Thyroid gland (tissue), 4 donors: ENCODE measurements around the gene LCN2. TPM values are rescaled to one million over a fixed set of nuclear protein-coding genes. Genes with fewer than 3 reads are reported as not detected.

Experiments
- DNase-seq, 2 donors: peaks; one replicate each; pipeline ENCODE4 v3.0.0-alpha.2; 2019
- H3K27ac ChIP-seq, 3 donors: fragments of 200-600 bp; sonication (generic); 1 replicate in 2 of 3; 2 replicates in 1 of 3; pipeline ENCODE4 v1.5.1; 2016 to 2019; ENCODE audit warnings: mild to moderate bottlenecking in 1 of 3, moderate library complexity in 1 of 3
- H3K27me3 ChIP-seq: fragments of 200-600 bp; sonication (generic); one replicate; pipeline ENCODE4 v1.5.1; 2019
- H3K36me3 ChIP-seq, 2 donors: fragments of 200-600 bp; sonication (generic); one replicate each; pipeline ENCODE4 v1.5.1; 2016 to 2019
- H3K4me1 ChIP-seq, 2 donors: fragments of 200-600 bp; sonication (generic); one replicate each; pipeline ENCODE4 v1.5.1; 2017 to 2019
- H3K4me3 ChIP-seq, 3 donors: fragments of 200-600 bp; sonication (generic); replicated peaks in 1 of 3; 1 replicate in 2 of 3; 2 replicates in 1 of 3; pipeline ENCODE4 v1.5.1; 2016; ENCODE audit warnings: mild to moderate bottlenecking in 1 of 3
- H3K9me3 ChIP-seq: fragments of 200-600 bp; sonication (generic); one replicate; pipeline ENCODE4 v1.5.1; 2017
- CTCF ChIP-seq, 6 experiments: fragments of 200-600 bp in 3 of 6; fragments of 450-650 bp in 3 of 6; sonication (generic) in 3 of 6; IDR thresholded peaks; one replicate each; pipeline ENCODE4 v1.5.1; 2016 to 2019; ENCODE audit warnings: antibody characterized with exemption in 6 of 6, mild to moderate bottlenecking in 2 of 6, inconsistent platforms in 1 of 6, moderate library complexity in 1 of 6
- POLR2A ChIP-seq, 2 donors: fragments of 450-650 bp; IDR thresholded peaks; one replicate each; pipeline ENCODE4 v1.6.1; 2017; ENCODE audit warnings: antibody characterized with exemption in 2 of 2, mild to moderate bottlenecking in 2 of 2, moderate library complexity in 1 of 2
- WGBS, 2 donors: methylation state at CpG; one replicate each; pipeline ENCODE4 v1.1.5; 2017; 5-methylcytosine and 5-hydroxymethylcytosine counted together
- intact Hi-C: fragments of 100-400 bp; cut with DNase I; formaldehyde crosslinking; loops from one replicate; pipeline ENCODE4 v1.15.1; 2023
- total RNA-seq, 4 donors: library from RNA; depleted of rRNA; stranded (reverse); fragments of >200 nt; gene quantifications; one replicate each; pipeline ENCODE4 v1.2.3, GENCODE V29; 2016

Gene LCN2
- total RNA-seq, 4 donors from 2014 or later = 0.45 to 10.6 (median 2.5) TPM

DNA sequence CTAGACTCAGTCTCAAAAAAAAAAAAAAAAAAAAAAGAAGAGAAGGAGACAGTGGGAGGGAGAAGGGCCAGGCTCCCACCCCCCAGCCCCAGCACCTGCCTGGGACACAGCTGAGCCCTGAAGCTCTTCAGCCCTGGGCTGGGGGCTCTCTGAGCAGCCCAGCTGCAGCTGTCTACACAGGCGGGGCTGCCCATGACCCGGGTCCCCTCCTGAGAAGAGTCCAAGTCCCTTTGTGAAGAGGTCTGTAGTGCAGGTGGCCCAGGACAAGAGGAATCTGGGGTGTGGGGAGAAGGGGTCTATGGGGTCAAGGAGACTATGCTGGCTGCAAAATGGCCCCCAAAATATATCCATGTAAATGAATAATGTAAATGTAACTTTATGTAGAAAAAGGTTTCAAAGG is 6.7 kb upstream of the LCN2 start:
- no peak for DNase-seq
- 77 to 92% methylated on average over 2 of the region's 2 CpGs for WGBS, 2 donors
- TF ChIP-seq CTCF (IDR thresholded peaks at IDR 0.05) (no peak), POLR2A (IDR thresholded peaks at IDR 0.05) (no peak)
- Histone ChIP-seq H3K27ac (no peak overlapping the region), H3K4me3 (no peak overlapping the region), H3K27me3 (no peaks in the 10 kb centered on the region), H3K4me1 (peaks cover 7 to 14% of the 10 kb centered on the region in 2 donors), H3K9me3 (no peaks in the 10 kb centered on the region), H3K36me3 (no peaks in the 10 kb centered on the region)
- intact Hi-C loops = no loop called here

DNA sequence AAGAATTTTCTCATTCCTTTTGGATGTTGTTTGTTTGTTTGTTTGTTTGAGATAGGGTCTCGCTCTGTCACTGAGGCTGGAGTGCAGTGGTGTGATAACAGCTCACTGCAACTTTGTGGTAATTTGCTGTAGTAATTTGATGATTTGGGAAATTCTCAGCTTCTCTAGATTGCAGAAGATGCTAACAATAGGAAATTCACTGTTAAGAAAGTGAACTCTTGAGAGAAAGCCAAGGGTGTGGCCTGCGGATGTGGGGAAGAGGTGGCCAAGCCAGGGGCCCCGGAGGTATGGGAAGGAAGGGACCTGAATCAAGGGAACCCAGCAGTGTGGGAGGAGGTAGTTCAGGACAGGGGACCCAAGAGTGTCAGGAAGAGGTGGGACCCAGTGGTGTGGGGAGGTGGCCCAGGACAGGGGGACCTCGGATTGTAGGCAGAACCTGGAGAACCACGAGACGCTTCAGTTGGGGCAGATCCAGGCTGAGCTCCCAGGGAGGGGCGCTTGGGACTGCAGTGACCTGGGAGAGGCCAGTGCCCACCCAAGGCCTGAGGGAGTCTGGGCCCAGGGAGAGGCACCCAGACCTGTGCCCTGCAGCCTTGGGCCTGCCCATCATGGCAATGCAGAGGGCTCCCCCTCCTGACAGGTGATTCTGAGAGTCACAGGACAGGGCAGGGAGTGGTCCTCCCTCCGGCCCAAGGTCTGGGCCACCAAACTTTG is 5.6 kb upstream of the LCN2 start:
- no peak overlapping the region for H3K27ac ChIP-seq
- no peaks in the 10 kb centered on the region for H3K27me3 ChIP-seq
- DNase-seq = no peak
- WGBS, 2 donors = 84 to 88% methylated on average over 7 to 8 of the region's 8 CpGs
- H3K9me3 ChIP-seq = no peaks in the 10 kb centered on the region
- H3K4me3 ChIP-seq = no peak overlapping the region
- H3K36me3 ChIP-seq = no peaks in the 10 kb centered on the region
- intact Hi-C loops = no loop called here
- peaks cover 9 to 19% of the 10 kb centered on the region in 2 donors for H3K4me1 ChIP-seq
- TF ChIP-seq CTCF (IDR thresholded peaks at IDR 0.05) = no peak
- no peak for TF ChIP-seq POLR2A (IDR thresholded peaks at IDR 0.05)

DNA sequence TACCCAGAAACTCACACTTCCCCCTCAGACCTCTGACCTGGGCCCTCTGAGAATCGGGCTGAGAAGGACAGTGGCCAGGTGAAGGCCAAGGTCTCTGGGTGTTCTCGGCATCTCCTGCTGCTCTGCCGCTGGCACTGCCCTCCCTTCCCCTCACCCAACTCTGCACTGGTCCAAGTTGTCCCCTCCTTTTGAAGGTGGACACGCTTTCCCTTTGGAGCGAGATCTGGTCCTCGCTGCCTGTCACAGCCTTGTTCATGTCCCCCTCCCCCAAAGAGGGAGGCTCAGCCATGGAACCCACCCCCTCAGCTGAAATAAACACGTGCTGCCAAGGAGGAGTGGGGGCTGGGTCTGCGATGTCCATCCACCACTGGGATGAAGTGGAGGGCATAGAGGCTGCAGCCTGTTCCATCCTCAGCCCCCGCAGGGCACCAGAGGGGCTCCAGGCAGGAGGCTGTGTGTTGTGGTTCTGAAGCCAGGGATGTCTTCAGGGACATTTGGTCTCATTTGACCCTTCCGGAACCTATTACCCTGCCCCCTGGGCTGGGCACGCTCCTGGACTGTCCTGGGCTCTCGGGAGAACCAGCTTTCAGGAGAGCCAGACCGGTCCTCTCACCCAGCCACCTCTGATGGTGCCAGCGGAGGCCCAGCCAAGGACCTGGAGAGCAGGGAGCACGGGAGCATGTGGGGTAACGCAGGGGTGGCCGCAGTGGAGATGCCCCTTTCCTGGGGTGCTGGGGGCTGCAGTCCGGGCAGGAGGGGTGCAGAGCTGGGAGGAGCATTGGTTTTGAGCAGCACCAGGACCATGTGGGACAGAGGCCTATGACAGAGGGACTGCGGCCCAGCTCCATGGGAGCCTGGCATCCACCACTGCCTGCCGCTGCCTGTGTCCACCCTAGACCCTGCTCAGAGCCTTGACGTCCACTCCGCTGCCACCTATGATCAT is 4.7 kb upstream of the LCN2 start:
- no peak for TF ChIP-seq POLR2A (IDR thresholded peaks at IDR 0.05)
- TF ChIP-seq CTCF (IDR thresholded peaks at IDR 0.05) = no peak
- WGBS, 2 donors = 90 to 93% methylated on average over 11 to 21 of the region's 22 CpGs
- H3K27ac ChIP-seq = no peak overlapping the region
- intact Hi-C loops = no loop called here
- no peak for DNase-seq
- no peaks in the 10 kb centered on the region for H3K27me3 ChIP-seq
- no peaks in the 10 kb centered on the region for H3K36me3 ChIP-seq
- no peaks in the 10 kb centered on the region for H3K9me3 ChIP-seq
- no peak overlapping the region for H3K4me3 ChIP-seq
- peaks cover 15 to 28% of the 10 kb centered on the region in 2 donors for H3K4me1 ChIP-seq

DNA sequence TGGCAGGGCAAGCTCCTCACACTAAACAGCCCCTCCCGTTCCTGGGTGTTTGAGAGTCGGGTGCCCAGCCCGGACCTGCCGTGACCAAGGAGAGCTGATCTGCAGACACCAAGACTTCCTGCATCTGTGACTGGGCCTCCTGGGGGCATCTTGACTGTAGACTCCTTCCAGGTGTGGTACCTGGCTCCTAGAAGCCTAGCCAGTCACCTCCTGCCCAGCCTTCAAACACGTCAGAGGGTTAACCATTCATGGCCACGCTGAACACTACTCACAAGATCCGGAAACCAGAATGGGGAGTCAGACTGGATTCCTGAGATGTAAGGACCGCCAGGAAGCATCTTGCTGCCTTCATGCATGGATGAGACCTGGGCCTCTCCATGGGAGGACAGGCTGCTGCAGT is 3.7 kb upstream of the LCN2 start:
- H3K27me3 ChIP-seq = no peaks in the 10 kb centered on the region
- peak; percentile 68 to 76 for DNase-seq
- H3K4me1 ChIP-seq = peaks cover 16 to 33% of the 10 kb centered on the region in 2 donors
- intact Hi-C loops = no loop called here
- TF ChIP-seq CTCF (IDR thresholded peaks at IDR 0.05) (no peak), POLR2A (IDR thresholded peaks at IDR 0.05) (no peak)
- no peaks in the 10 kb centered on the region for H3K36me3 ChIP-seq
- no peak overlapping the region for H3K4me3 ChIP-seq
- H3K27ac ChIP-seq = no peak overlapping the region
- WGBS, 2 donors = 28 to 53% methylated on average over 4 to 5 of the region's 8 CpGs
- no peaks in the 10 kb centered on the region for H3K9me3 ChIP-seq

DNA sequence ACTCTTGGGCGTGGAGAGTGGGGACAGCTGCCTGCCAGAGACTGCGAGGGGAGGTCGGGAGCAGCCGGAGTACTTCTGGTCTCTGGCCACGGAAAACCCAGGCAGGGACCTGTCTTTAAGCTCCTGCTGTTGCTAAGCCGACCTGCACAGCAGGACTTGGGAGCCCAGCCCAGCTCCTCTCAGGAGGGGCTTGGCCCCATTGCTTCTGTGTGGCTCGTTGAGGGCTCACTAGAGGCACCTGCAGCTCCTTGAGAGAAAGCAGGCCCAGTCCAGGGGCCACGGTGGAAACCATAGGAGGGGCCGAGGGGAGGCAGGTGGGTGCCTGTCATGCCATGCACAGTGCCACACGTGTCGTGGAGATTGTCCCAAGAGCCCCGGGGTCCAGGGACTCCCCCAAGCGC is 3.3 kb upstream of the LCN2 start:
- no peak for DNase-seq
- no peak overlapping the region for H3K4me3 ChIP-seq
- peaks cover 16 to 33% of the 10 kb centered on the region in 2 donors for H3K4me1 ChIP-seq
- 46 to 65% methylated on average over 2 to 7 of the region's 13 CpGs for WGBS, 2 donors
- H3K9me3 ChIP-seq = no peaks in the 10 kb centered on the region
- no peaks in the 10 kb centered on the region for H3K36me3 ChIP-seq
- intact Hi-C loops = no loop called here
- TF ChIP-seq CTCF (IDR thresholded peaks at IDR 0.05) = no peak
- H3K27me3 ChIP-seq = no peaks in the 10 kb centered on the region
- H3K27ac ChIP-seq = no peak overlapping the region
